Liver (tissue), 9 donors: ENCODE results near the gene DAB1. TPM values are rescaled to one million over a fixed set of nuclear protein-coding genes. Genes with fewer than 3 reads are reported as not detected.

ENCODE experiments used
- DNase-seq: peaks from one replicate; pipeline ENCODE4 v3.0.0-alpha.2; 2017; ENCODE audit warnings: low spot score
- H3K27ac ChIP-seq, 2 donors: one replicate each; pipeline ENCODE4 v1.7.0; 2013; ENCODE audit warnings: inconsistent platforms in 2 of 2, low read length in 2 of 2, control low read depth in 1 of 2, low read depth in 1 of 2, mild to moderate bottlenecking in 1 of 2
- H3K27me3 ChIP-seq, 4 donors: one replicate each; pipeline versions ENCODE4 v1.6.1 to v1.7.0; 2013; ENCODE audit warnings: low read length in 3 of 4, inconsistent platforms in 1 of 4, mild to moderate bottlenecking in 1 of 4, moderate library complexity in 1 of 4; ENCODE audit not compliant: control insufficient read depth in 4 of 4, insufficient read depth in 4 of 4
- H3K36me3 ChIP-seq, 4 donors: one replicate each; pipeline versions ENCODE4 v1.6.1 to v1.7.0; 2013; ENCODE audit warnings: low read length in 3 of 4, mild to moderate bottlenecking in 3 of 4, low read depth in 1 of 4, moderate library complexity in 1 of 4; ENCODE audit not compliant: control insufficient read depth in 4 of 4, insufficient read depth in 3 of 4
- H3K4me1 ChIP-seq, 4 donors: one replicate each; pipeline versions ENCODE4 v1.6.1 to v1.7.0; 2013; ENCODE audit warnings: low read length in 3 of 4, mild to moderate bottlenecking in 3 of 4, moderate library complexity in 1 of 4; ENCODE audit not compliant: control insufficient read depth in 4 of 4, insufficient read depth in 4 of 4
- H3K4me3 ChIP-seq, 3 donors: one replicate each; pipeline versions ENCODE4 v1.6.1 to v1.7.0; 2013; ENCODE audit warnings: low read length in 3 of 3, control low read depth in 1 of 3, low read depth in 1 of 3, mild to moderate bottlenecking in 1 of 3
- H3K9ac ChIP-seq, 2 donors: one replicate each; pipeline ENCODE4 v1.7.0; 2013; ENCODE audit warnings: low read length in 2 of 2, mild to moderate bottlenecking in 2 of 2, moderate library complexity in 2 of 2, control low read depth in 1 of 2, low read depth in 1 of 2
- H3K9me3 ChIP-seq, 4 donors: one replicate each; pipeline versions ENCODE4 v1.6.1 to v1.7.0; 2013; ENCODE audit warnings: low read length in 3 of 4; ENCODE audit not compliant: control insufficient read depth in 4 of 4
- EGR1 ChIP-seq, 2 donors: IDR thresholded peaks; 2 replicates each; pipeline ENCODE4 v1.6.1; 2016 to 2018; ENCODE audit warnings: antibody characterized with exemption in 2 of 2, low read depth in 2 of 2
- FOXA1 ChIP-seq: IDR thresholded peaks from 2 replicates; pipeline ENCODE4 v1.6.1; 2016; ENCODE audit warnings: antibody characterized with exemption
- FOXA2 ChIP-seq: IDR thresholded peaks from 2 replicates; pipeline ENCODE4 v1.6.1; 2016; ENCODE audit warnings: antibody characterized with exemption
- GABPA ChIP-seq, 2 donors: IDR thresholded peaks in 1 of 2; conservative IDR thresholded peaks in 1 of 2; 2 replicates each; pipeline ENCODE4 v1.6.1; 2016; ENCODE audit warnings: antibody characterized with exemption in 2 of 2, mild to moderate bottlenecking in 1 of 2, moderate library complexity in 1 of 2
- HNF4A ChIP-seq, 2 donors: conservative IDR thresholded peaks; 2 replicates each; pipeline ENCODE4 v1.6.1; 2016; ENCODE audit warnings: antibody characterized with exemption in 2 of 2, mild to moderate bottlenecking in 2 of 2
- HNF4G ChIP-seq: IDR thresholded peaks from 2 replicates; pipeline ENCODE4 v1.6.1; 2016; ENCODE audit warnings: antibody characterized with exemption
- NR2F2 ChIP-seq: IDR thresholded peaks from 2 replicates; pipeline ENCODE4 v1.6.1; 2016; ENCODE audit warnings: antibody characterized with exemption
- RAD21 ChIP-seq, 2 donors: IDR thresholded peaks; 2 replicates each; pipeline ENCODE4 v1.6.1; 2016; ENCODE audit warnings: antibody characterized with exemption in 2 of 2, mild to moderate bottlenecking in 2 of 2
- RXRA ChIP-seq, 2 donors: IDR thresholded peaks; 2 replicates each; pipeline ENCODE4 v1.6.1; 2017 to 2018; ENCODE audit warnings: antibody characterized with exemption in 2 of 2, mild to moderate bottlenecking in 1 of 2
- SP1 ChIP-seq: IDR thresholded peaks from 2 replicates; pipeline ENCODE4 v1.6.1; 2018; ENCODE audit warnings: antibody characterized with exemption, mild to moderate bottlenecking
- TAF1 ChIP-seq: conservative IDR thresholded peaks from 2 replicates; pipeline ENCODE4 v1.6.1; 2016; ENCODE audit warnings: antibody characterized with exemption, mild to moderate bottlenecking
- YY1 ChIP-seq: IDR thresholded peaks from 2 replicates; pipeline ENCODE4 v1.6.1; 2016; ENCODE audit warnings: antibody characterized with exemption, mild to moderate bottlenecking
- WGBS: extraction: QIAGEN DNeasy Blood & Tissue Kit; methylation state at CpG from one replicate; pipeline ENCODE4 v1.1.7; 2013; 5-methylcytosine and 5-hydroxymethylcytosine counted together
- polyA plus RNA-seq, 2 donors: library from polyadenylated mRNA; stranded (reverse) in 1 of 2; unstranded in 1 of 2; fragments of 200-250 nt in 1 of 2; fragments of >200 nt in 1 of 2; fragmentation: Nextera tagmentation in 1 of 2; extraction: Ambion mirVana in 1 of 2; gene quantifications; one replicate each; pipeline versions ENCODE4 v1.2.1 to v1.2.3, GENCODE V29; 2013 to 2015
- total RNA-seq, 2 donors: library from RNA; depleted of rRNA; stranded (reverse); fragments of >200 nt; gene quantifications; one replicate each; pipeline ENCODE4 v1.2.3, GENCODE V29; 2014
- TF ChIP-seq, protein P1 (sequence below): IDR thresholded peaks from 2 replicates; pipeline ENCODE4 v1.6.1; 2016; ENCODE audit warnings: antibody characterized with exemption
- TF ChIP-seq, protein P2 (sequence below): IDR thresholded peaks from 2 replicates; pipeline ENCODE4 v1.6.1; 2016; ENCODE audit warnings: antibody characterized with exemption
- TF ChIP-seq, protein P3 (sequence below): IDR thresholded peaks from 2 replicates; pipeline ENCODE4 v1.6.1; 2016; ENCODE audit warnings: antibody characterized with exemption, mild to moderate bottlenecking
- TF ChIP-seq, protein P4 (sequence below): fragments of 150-350 bp; IDR thresholded peaks from 2 replicates; pipeline ENCODE4 v1.5.1; 2017; ENCODE audit warnings: improper control_type of control experiment, low read depth, low read length; ENCODE audit not compliant: missing input control
- TF ChIP-seq, protein P5 (sequence below): IDR thresholded peaks from 2 replicates; pipeline ENCODE4 v1.6.1; 2016; ENCODE audit warnings: antibody characterized with exemption
- donor health status: healthy.
- donor health status: healthy.
- donor health status: healthy.
- donor health status: healthy.
- donor health status: healthy.

The DAB1 gene
- total and polyA plus RNA-seq, 4 donors = 0.54 to 1.7 (median 1.2) TPM

DNA sequence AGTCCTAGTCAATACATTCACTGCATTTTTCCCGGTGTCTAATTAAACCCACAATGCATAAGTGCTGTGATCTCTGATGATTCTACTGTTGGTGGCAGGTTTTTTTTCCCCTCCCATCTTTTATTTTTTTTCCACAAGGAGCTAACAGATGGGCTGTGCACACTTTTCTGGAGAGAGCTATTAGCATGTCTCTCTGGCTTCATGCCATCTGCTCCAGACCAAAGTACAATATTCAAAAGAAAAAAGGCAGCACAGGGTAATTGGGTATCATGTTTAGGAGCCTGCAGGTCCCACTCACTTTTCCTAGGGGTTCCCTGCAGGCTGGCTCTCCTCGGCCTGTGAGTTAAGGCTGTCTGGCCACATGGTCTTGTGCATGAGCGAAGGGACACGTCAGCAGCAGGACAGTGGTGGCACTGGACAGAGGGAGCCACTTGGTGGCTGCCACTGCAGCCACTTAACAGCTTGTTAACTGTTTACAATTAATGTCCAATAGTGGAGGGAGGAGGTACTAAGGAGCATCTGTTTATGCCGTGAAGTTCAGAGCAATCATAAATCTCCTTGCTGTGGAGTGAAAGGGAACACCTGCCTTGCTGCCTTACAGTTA, 404.5 kb downstream of the DAB1 start:
- no peak overlapping the region for H3K9ac ChIP-seq
- 85% methylated on average over 5 of the region's 5 CpGs for WGBS
- no peak for DNase-seq
- H3K27ac ChIP-seq = peak overlapping the region in 1 of 2 donors; percentile 42
- TF ChIP-seq EGR1 (IDR thresholded peaks at IDR 0.05; ENCODE audit: low read depth in 2 of 2) = no peak
- TF ChIP-seq HNF4G = no peak
- TF ChIP-seq, protein P1, sequence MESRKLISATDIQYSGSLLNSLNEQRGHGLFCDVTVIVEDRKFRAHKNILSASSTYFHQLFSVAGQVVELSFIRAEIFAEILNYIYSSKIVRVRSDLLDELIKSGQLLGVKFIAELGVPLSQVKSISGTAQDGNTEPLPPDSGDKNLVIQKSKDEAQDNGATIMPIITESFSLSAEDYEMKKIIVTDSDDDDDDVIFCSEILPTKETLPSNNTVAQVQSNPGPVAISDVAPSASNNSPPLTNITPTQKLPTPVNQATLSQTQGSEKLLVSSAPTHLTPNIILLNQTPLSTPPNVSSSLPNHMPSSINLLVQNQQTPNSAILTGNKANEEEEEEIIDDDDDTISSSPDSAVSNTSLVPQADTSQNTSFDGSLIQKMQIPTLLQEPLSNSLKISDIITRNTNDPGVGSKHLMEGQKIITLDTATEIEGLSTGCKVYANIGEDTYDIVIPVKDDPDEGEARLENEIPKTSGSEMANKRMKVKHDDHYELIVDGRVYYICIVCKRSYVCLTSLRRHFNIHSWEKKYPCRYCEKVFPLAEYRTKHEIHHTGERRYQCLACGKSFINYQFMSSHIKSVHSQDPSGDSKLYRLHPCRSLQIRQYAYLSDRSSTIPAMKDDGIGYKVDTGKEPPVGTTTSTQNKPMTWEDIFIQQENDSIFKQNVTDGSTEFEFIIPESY = no peak
- TF ChIP-seq, protein P2, sequence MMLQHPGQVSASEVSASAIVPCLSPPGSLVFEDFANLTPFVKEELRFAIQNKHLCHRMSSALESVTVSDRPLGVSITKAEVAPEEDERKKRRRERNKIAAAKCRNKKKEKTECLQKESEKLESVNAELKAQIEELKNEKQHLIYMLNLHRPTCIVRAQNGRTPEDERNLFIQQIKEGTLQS = no peak
- TF ChIP-seq NR2F2 = no peak
- peak in 1 of 2 donors; percentile 24 for TF ChIP-seq RAD21 (IDR thresholded peaks at IDR 0.05)
- no peak for TF ChIP-seq TAF1
- TF ChIP-seq, protein P3, sequence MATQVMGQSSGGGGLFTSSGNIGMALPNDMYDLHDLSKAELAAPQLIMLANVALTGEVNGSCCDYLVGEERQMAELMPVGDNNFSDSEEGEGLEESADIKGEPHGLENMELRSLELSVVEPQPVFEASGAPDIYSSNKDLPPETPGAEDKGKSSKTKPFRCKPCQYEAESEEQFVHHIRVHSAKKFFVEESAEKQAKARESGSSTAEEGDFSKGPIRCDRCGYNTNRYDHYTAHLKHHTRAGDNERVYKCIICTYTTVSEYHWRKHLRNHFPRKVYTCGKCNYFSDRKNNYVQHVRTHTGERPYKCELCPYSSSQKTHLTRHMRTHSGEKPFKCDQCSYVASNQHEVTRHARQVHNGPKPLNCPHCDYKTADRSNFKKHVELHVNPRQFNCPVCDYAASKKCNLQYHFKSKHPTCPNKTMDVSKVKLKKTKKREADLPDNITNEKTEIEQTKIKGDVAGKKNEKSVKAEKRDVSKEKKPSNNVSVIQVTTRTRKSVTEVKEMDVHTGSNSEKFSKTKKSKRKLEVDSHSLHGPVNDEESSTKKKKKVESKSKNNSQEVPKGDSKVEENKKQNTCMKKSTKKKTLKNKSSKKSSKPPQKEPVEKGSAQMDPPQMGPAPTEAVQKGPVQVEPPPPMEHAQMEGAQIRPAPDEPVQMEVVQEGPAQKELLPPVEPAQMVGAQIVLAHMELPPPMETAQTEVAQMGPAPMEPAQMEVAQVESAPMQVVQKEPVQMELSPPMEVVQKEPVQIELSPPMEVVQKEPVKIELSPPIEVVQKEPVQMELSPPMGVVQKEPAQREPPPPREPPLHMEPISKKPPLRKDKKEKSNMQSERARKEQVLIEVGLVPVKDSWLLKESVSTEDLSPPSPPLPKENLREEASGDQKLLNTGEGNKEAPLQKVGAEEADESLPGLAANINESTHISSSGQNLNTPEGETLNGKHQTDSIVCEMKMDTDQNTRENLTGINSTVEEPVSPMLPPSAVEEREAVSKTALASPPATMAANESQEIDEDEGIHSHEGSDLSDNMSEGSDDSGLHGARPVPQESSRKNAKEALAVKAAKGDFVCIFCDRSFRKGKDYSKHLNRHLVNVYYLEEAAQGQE = no peak
- TF ChIP-seq FOXA1 = no peak
- TF ChIP-seq YY1 = no peak
- peak; percentile 60 to 70 for TF ChIP-seq HNF4A (conservative IDR thresholded peaks at IDR 0.05)
- TF ChIP-seq RXRA (IDR thresholded peaks at IDR 0.05) = no peak
- H3K4me1 ChIP-seq = peaks cover 3 to 12% (median 9%) of the 10 kb centered on the region in 4 donors
- H3K9me3 ChIP-seq = no peaks in the 10 kb centered on the region
- H3K27me3 ChIP-seq = no peaks in the 10 kb centered on the region
- peaks cover 0 to 2% (median 0%) of the 10 kb centered on the region in 4 donors for H3K36me3 ChIP-seq
- H3K4me3 ChIP-seq = no peak overlapping the region

DNA sequence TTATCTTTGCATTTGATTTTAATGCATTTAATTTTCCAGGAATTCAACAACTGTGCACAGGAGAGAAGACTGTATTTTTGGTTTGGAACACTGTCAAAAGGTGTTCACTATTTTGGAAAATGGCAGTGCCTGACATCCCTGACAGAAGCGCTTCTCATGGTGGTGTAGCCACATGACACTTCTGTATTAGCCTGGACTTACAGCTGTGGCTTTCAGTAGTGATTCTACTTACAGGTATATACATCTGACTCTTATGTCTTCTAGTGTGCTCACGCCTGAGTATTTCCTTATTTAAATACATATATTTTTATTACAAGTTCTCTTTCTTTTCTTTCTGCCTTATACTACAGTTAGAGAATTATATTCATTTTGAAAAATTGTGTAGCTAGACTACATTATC, 405.7 kb downstream of the DAB1 start:
- H3K36me3 ChIP-seq = peaks cover 0 to 5% (median 3%) of the 10 kb centered on the region in 4 donors
- H3K9me3 ChIP-seq = no peaks in the 10 kb centered on the region
- no peaks in the 10 kb centered on the region for H3K27me3 ChIP-seq
- no peak overlapping the region for H3K9ac ChIP-seq
- no peak overlapping the region for H3K27ac ChIP-seq
- H3K4me3 ChIP-seq = no peak overlapping the region
- H3K4me1 ChIP-seq = peaks cover 3 to 12% (median 9%) of the 10 kb centered on the region in 4 donors
- DNase-seq = no peak
- 91% methylated on average over 2 of the region's 2 CpGs for WGBS
- no peak for TF ChIP-seq FOXA1
- TF ChIP-seq GABPA (IDR thresholded peaks at IDR 0.05 in 1 of 2, conservative IDR thresholded peaks at IDR 0.05 in 1 of 2) = no peak
- TF ChIP-seq, protein P4, sequence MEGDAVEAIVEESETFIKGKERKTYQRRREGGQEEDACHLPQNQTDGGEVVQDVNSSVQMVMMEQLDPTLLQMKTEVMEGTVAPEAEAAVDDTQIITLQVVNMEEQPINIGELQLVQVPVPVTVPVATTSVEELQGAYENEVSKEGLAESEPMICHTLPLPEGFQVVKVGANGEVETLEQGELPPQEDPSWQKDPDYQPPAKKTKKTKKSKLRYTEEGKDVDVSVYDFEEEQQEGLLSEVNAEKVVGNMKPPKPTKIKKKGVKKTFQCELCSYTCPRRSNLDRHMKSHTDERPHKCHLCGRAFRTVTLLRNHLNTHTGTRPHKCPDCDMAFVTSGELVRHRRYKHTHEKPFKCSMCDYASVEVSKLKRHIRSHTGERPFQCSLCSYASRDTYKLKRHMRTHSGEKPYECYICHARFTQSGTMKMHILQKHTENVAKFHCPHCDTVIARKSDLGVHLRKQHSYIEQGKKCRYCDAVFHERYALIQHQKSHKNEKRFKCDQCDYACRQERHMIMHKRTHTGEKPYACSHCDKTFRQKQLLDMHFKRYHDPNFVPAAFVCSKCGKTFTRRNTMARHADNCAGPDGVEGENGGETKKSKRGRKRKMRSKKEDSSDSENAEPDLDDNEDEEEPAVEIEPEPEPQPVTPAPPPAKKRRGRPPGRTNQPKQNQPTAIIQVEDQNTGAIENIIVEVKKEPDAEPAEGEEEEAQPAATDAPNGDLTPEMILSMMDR = no peak
- no peak for TF ChIP-seq FOXA2
- no peak for TF ChIP-seq NR2F2
- no peak for TF ChIP-seq EGR1 (IDR thresholded peaks at IDR 0.05; ENCODE audit: low read depth in 2 of 2)
- TF ChIP-seq HNF4A (conservative IDR thresholded peaks at IDR 0.05) = no peak
- TF ChIP-seq HNF4G = no peak
- TF ChIP-seq, protein P5, sequence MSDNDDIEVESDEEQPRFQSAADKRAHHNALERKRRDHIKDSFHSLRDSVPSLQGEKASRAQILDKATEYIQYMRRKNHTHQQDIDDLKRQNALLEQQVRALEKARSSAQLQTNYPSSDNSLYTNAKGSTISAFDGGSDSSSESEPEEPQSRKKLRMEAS = no peak
- TF ChIP-seq, protein P1 = no peak
- no peak for TF ChIP-seq RAD21 (IDR thresholded peaks at IDR 0.05)
- TF ChIP-seq, protein P3 = no peak
- no peak for TF ChIP-seq RXRA (IDR thresholded peaks at IDR 0.05)
- no peak for TF ChIP-seq SP1
- TF ChIP-seq TAF1 = no peak
- no peak for TF ChIP-seq YY1
